Stimulated activated CD8-positive, alpha-beta memory T cell treated with anti-CD3 and anti-CD28 coated beads, Interleukin-7, amount 100 ng/mL, for 4 hours (primary cell): Measurements from ENCODE around the gene FCER2.
"Not testable (repeated sequence)": the region's sequence is repeated elsewhere in the genome, so short reads cannot be mapped to it uniquely, and the experiment has no call there.

Source experiments
- DNase-seq, 2 donors: peaks; one replicate each; pipeline ENCODE4 v3.0.0-alpha.2; 2020; ENCODE audit warnings: low read depth in 2 of 2

The FCER2 gene, protein sequence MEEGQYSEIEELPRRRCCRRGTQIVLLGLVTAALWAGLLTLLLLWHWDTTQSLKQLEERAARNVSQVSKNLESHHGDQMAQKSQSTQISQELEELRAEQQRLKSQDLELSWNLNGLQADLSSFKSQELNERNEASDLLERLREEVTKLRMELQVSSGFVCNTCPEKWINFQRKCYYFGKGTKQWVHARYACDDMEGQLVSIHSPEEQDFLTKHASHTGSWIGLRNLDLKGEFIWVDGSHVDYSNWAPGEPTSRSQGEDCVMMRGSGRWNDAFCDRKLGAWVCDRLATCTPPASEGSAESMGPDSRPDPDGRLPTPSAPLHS

DNA sequence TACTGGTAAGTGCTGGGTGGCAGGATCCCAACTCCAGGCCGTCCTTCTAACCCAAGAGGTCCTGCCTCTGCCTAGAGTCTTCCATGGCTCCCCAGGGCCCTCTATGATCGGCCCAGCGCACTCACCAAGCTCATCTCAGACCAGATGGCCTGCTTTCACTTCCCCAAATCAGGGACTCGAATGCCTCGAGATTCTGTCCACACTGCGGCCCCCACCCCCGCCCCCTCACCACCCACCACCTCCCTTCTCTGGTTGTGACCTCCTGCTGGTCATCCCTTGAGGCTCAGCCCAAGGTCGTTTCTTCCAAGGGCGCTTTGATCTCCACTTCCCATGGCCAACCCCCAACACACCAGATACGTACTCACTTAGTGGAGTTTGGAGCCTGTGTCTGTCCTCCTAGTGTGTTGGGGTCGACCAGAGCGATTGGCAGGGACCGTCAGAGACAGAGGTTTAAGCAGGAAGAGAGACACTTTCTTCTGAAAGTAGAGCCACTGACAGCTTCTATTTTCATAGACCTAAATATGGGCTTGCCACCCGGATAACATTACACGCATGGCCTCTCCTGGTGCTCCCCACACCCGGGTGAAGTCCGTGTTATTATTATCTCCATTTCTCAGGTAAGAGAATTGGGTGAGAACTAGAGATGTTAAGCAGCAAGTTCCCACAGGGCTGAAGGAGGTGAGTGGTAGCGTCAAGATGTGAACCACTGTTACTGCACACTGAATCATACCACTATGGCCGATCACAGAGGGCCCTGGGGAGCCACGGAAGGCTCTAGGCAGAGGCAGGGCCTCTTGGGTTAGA lies at the start of gene FCER2:
TSS of gene FCER2 (minus strand) at position 478 of the 804 bp plus-strand sequence. CDS start 2,371 bp downstream, outside the sequence.
- DNase-seq = no peak

DNA sequence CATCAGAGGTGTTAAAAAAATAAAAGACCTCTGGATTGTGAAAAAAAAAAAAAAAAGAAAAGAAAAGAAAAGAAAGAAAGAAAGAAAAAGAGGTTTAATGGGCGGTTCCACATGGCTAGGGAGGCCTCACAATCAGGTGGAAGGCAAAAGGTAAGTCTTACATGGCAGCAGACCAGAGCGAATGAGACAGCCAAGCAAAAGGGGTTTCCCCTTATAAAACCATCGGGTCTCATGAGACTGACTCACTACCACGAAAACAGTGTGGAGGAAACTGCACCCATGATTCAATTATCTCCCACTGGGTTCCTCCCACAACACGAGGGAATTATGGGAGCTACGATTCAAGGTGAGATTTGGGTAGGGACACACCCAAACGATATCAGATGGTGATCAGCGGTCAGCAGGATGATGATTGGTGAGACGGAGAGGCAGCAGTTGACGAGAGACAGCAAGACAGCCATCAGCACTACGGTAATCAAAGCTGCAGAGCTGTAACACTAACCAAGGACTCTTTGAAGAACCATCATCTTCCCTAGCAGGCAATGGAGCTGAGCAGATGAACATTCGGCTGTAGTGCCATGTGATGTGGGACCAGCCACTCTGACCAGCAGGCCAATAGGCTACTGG lies 49.3 kb upstream of the FCER2 start:
- DNase-seq = peak; percentile 21 to 39

DNA sequence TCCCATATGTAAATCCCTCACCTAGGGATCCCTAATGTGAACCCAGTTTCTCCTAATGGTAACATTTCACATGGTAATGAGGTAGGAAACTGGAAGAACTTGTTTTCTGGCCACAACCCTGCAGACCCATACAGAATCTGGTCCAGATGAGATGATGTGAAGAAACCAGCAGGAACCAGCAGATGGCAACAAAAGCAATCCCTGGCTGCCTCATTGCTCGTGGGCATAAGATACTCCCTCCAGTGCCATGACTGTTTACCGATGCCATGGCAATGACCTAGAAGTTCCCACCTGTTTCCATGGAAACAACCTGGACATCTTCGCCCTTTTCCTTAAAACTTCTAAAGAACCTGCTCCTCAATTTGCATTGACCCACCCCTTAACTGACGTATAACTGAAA lies 46.8 kb upstream of the FCER2 start:
- DNase-seq = no peak

DNA sequence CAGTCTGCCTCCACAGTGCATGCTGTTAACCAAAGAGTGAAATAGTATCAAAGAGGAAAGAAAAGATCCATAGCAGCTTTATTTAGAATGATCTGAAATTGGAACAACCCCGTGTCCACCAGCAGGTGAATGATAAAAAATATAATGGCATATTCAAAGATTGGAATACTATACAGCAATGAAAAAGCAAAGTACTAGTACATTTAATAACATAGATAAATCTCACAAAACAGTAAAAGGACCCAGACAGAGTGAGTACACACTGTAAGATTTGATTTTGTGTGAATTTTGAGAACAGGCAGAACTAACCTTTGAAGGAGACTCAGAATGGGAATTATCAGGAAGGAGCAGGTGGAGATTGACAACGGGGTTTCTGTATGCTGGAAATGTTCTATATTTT lies 46.2 kb upstream of the FCER2 start:
- DNase-seq = no peak

DNA sequence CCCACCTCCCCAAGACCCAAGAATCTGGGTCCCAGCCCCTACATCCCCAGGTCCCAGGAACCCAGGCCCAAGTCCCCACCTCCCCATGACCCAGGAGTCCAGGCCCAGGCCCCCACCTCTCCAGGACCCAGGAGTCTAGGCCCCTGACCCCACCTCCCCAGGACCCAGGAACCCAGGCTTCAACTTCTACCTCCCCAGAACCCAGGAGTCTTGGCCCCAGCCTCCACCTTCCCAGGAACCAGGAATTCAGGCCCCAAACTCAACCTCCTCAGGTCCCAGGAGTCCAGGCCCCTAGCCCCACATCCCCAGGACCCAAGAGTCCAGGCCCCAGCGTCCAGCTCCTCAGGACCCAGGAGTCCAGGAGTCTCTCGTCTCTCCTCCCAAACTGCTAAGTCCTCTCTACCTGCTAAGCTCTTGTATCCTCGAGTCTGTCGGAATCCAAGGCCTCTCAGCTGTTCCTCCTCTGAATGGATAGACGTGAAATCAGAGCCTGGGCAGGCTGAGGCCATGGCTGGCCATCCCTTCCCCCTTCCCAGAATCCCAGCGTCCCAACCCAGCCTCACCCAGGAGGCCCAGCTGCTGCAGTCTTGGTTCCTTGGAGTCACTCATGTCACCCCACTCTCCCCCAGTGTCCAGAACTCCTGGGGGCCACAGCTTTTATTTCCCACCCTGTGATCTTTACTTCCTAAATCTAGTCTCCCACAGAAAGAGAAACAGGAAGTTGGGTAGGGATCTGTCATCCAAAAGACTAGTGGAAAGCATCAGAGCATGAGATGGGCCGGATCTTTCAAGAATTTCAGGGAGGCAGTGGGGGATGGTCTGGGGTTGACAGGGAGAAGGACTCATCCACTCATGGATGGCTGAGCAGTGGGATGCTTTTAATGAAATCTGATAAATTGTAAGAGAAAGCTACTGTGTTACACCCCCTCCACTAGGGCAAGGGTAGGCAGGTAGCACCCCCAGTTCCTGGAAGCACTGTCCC lies 45.3 kb upstream of the FCER2 start, which contains the start of gene CD209:
TSS of gene CD209 (minus strand) at position 632 of the 982 bp plus-strand sequence. CDS start at position 609, 23 bp downstream.
- no peak for DNase-seq

DNA sequence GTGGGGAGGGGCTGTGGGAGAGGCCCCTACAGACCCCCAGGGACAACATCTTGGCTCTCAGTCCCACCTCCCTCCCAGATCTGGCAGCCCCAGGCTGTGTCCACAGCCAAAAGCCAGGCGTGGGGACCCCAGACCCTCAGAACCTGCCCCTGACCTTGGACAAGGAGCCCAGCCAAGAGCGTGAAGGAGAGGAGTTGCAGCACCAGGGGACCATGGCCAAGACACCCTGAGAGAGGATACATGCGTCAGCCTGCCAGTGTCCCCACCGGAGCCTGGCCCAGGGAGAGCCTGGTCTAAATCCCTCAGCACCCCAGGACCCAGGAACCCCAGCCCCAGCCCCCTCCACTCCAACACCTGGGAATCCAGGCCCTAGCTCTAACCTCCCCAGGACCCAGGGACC lies 44.4 kb upstream of the FCER2 start:
- DNase-seq = not testable (repeated sequence)

DNA sequence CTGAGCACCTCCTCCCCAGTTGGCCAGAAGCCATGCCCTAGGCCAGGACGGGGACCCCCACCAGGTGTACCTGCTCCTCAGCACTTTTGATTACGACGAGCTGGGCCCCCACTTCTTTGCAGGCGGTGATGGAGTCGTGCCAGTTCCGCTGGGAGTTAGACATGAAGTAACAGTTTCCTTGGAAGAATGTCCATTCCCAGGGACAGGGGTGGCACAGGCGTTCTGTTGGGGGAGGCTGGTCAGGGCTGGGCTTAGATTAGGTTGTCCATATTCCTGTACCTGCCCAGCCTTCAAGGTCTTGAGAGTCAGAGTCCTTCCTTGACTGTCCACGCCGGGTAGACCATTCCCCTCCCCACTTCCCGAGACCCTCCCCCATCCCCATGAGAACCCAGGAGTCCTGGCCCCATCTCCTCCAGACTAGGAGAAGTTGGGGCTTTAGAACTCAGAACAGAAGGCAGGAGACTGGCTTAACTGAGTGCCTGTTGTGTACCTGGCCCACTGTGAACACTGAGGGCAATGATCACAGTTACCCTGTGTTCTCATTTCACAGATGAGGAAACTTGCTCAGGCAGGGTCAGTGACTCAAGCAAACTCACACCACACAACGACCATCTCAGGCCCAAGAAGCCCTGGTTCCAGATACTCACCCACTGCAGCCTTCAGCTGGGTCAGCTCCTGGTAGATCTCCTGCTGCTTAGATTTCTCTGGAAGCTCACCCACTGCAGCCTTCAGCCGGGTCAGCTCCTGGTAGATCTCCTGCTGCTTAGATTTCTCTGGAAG lies 43.1 kb upstream of the FCER2 start:
- no peak for DNase-seq

DNA sequence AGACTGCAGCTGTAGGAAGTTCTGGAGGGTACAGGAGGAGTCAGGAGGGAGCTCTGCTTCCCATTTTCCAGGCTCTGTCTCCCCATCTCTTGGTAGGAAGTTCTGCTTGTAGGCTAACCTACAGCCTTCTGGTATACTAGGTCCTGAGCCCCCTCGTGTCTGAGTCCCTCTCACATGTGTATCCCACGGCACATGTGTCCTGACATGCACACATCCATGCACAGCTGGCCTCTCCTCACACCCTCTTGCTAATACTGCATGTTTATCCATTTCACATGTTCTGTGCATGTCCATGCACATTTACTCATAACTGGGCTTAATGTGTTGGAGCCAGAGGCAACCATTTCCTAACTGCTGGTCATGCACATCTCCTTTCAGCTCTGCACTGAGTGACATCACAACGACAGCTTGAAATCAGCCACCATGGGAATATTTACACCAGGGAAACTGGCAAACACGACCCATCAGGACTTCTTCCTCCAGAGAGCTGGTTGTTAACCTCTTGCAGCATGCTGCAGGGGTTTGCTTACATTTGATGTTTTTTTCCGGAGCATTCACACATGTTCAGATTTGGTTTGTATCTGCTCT lies 42.4 kb upstream of the FCER2 start:
- no peak for DNase-seq

DNA sequence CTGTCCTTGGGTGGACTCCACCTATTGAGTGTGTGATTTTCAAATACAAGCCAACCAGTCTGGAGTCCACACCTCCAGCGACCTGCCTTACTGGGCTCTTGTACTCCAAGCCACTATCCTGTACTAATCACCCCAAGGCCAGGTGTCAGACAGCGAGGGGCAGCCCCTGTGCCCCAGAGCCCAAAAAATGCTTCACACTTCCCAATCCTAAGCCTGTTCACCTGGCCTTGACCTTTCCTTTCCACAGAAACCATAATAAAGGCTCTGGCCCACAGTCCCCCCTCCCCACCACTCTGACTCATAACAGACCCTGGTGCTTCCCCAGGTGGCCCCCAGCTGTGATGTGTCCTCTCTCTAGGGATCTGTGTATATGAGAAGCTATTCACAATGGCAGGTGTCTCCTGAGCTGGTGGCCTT lies 41.5 kb upstream of the FCER2 start:
- peak in 1 of 2 donors; percentile 13 for DNase-seq

DNA sequence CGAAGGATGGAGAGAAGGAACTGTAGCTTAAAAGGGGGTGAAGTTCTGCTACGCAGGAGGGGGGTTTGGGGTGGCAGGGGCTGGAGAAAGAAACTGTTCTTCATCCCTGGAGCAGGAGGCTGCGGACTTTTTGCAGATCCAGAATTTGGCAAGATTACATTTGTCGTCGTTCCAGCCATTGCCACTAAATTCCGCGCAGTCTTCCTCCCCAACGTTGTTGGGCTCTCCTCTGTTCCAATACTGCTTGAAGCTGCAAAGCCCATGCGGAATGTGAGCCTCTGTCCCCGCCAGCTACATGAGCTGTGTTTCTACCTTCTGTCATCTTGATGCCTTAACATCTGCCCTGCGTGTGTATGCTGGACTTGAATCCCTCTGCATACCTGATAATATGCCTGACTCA lies 41.1 kb upstream of the FCER2 start:
- DNase-seq = no peak

DNA sequence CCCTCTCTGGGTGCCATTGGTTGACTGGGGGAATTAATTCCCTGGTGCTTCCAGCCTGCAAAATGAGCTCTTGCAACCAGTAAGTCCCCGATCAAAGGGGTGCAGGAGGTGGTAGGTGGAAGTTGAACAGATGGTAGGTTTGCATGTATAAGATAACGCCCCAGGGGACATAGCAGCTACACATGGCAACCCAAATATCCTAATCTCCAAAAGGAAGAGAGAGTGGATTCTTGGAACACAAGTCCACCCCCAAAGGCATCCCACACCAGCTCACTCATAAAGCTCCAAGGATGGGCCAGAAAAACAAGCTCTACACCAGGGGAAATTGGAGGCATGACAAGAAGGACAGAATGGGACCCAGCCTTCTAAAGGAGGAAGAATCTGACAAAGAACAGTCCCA lies 40.6 kb upstream of the FCER2 start:
- DNase-seq = no peak

DNA sequence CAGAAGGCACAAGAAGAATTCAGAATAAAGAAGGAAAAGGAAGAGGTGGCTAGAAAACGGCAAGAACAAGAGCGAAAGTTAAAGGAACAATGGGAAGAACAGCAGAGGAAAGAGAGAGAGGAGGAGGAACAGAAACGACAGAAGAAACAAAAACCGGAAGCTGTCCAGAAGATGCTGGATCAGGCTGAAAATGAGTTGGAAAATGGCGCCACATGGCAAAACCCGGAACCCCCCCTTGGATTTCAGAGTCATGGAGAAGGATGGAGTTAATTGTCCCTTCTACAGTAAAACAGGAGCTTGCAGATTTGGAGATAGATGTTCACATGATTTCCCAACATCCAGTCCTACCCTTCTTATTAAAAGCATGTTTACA lies 38.7 kb upstream of the FCER2 start:
- no peak for DNase-seq

DNA sequence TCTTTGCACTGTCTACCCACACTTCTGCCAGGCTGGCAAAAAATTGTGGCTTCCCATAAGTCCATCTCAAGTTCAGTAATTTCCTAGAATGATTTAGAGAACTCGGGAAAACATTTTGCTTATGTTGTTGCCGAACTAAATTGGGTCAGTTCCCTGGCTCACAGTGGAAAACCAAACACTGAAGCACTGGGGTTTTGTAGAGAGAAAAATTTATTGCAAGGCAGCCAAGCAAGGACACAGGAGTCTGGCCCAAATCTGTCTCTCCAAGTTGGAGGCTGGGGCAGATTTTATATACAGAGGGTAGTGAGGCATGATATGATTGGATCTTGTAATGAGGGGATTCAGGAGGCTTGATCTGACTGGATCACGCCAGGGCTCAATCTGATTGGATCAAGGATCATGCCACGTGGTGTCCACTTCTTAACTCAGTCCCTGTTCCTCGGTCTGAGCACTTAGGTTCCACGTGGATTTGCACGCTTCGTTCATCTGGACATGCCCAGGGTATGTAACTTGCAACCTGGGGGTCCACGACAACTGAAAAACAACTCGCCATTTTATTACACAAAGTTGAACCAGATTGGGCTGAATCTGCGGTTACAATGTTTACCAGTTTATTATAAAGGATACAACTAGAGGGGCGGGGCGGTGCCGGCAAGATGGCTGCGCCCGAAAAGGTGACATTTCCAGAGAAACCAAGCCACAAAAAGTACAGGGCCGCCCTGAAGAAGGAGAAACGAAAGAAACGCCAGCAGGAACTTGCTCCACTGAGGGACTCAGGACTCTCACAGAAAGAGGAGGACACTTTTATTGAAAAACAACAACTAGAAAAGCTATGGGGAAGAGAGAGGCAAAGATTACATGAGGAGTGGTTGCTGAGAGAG lies 38.1 kb upstream of the FCER2 start:
- DNase-seq = no peak

DNA sequence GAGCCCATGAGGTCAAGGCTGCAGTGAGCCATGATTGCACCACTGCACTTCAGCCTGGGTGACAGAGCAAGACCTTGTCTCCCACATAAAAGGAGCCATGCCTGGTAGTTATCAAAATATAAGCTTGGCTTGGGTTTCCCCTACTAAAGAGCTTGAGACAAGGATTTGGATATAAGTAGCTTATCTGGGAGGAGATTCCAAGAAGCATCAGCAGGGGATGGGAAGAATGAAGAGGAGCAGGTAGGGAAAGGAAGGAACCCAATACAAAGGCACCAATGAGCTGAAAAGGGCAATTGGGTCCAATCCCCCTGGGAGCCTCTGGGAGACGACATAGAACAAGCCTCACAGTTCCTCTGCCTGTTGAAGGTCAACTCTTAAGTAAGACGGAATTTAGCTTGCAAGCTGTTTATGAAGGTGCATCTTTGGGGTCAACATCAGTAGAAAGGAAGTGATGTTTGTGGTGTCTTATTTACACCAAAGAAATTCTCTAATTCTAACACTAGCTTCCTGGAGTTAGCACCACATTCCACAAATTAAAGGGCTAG lies 37.4 kb upstream of the FCER2 start:
- no peak for DNase-seq

DNA sequence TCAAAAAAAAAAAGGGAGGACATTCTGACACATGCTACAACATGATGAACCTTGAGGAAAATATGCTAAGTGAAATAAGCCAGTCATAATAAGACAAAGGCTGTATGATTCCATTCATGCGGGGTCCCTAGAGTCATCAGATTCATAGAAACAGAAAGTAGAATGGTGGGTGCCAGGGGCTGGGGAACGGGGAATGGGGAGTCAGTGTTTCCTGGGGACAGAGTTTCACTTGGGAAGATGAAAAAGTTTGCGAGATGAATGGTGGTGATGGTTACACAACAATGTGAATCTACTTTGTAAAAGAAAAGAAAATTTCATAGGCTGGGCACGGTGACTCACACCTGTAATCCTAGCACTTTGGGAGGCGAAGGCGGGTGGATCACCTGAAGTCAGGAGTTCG lies 36.1 kb upstream of the FCER2 start:
- no peak for DNase-seq

DNA sequence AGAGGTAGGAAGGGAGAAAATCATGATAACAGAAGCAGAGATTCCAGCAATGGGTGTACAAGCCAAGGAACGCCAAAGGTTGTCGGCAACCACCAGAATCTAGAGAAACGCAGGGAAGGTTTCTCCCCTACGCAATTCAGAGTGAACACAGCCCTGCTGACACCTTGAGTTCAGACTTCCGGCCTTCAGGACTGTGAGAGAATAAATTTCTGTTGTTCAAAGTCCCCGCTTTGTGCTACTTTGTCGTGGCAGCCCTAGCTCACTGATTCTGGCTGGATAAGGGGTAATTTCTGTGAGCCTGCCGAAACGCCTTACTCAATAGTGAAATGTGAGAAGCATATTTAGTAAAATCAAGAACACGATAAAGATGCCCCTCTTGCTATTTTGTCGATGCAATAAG lies 35.3 kb upstream of the FCER2 start:
- DNase-seq = no peak

DNA sequence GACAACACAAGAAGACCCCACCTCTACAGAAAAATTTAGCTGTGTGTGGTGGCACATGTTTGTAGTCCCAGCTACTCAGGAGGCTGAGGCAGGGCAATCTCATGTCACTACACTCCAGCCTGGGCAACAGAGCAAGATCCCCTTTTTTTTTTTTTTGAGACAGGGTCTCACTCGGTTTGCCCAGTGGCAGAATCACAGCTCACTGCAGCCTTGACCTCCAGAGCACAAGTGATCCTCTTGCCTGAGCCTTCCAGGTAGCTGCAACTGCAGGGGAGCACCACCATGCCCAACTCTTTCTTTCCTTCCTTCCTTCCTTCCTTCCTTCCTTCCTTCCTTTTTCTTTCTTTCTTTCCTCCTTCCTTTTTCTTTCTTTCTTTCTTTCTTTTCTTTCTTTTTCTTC lies 34.2 kb upstream of the FCER2 start:
- no peak for DNase-seq

DNA sequence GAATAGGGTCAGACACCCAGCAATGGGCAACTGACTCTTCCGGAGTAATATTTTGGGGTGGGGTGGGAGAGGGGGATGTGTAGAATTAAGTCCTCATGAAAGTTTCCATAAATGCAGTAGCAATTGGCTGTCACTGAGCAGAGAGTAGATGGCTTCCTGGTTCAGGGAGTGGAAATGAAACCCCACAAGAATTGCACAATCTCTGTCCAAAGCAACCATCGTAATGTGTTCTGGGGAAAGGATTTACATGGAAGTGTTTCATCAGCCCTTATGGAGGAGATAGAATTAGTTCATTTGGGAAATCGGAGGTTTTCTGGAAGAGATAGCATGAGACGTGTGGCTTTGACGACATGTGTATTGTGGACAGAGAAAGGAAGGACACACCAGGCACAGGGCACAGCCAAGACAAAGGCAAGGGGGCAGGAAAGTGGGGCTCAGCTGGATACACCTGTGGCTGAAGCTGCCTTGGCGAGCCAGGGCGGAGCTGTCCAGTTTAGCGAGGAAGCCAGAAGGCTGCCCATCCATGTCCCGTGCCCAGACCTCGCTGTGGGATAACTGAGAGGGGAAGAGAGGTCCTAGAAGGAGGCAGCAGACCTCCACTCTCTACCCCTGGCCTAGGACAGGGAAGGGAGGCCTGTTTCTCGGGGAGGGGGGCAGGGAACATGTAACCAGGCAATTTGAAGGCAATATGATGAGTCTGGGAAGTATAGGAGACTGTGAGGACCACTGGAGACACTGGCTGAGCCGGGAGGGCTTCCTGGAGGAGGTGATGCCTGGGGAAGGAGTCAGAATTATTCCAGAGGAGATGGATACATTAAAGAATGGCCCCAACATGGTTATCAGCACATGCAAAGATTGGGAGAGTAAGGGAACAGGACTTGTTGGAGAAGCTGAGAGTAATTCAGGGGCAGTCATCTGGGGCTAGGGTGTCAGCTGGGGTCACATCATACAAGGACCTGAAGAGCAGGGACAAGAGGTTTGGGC lies 32.6 kb upstream of the FCER2 start:
- no peak for DNase-seq
